ENCODE data around the gene STT3B. TPM values are rescaled to one million over a fixed set of nuclear protein-coding genes. Genes with fewer than 3 reads are reported as not detected.

STT3B gene
- total RNA-seq, 1 experiment from 2014 or later = 86.5 TPM

DNA sequence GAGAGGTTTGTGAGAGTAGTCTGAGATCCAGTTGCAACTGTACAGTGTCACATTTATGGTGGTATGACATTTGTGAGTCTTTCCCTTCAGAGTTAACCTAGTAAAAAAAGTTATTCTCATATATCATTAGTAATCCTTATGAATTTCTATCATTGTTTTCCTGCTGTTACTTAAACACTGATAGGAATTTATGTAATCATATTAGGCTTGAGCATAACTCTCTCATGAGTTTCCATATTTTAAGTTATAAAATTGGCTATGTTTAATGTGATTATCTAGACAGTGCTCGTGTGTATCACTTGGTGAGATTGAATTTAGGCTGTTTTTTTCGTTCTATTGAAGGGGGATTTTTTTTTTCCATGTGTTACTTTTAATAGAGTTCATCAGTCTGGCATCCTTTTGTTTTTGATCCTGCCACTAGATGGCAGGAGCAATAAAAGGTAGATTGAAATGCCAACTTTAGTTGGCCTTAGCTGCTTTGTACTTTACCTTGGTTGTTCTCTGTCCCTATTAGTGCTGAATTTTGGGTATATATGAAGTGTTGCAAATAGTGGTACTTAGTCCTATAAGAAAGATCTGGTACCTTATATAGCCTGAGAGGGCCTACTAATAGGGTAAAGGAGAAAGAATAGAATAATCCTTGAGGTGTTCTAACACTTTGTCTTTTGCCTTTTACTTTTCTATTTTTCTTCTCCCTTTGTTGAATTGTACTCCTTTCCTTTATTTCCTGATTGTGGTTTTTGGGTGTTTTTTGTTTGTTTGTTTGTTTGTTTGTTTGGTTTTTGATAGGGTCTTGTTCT, 17.9 kb downstream of the STT3B start:
- peak; percentile 35 for DNase-seq (ENCODE audit: low spot score)

DNA sequence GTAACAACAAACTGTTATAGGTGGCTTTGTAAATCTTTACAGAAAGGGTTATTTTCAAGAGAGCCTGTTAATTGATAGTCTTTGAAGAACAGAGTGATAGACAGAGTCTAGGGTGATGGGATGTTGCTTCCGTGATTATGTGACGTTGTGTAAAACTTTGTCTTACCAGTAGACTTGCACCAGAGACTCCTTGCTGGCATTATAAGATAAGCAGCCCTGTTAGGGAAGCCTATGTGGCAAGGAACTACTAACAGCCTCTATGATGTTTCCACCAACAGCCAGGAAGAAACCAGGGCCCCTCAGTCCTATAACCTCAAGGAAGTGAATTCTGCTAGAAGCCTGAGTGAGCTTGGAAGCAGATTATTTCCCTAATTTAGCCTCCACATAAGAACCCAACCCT, 18.9 kb downstream of the STT3B start:
- DNase-seq (ENCODE audit: low spot score) = no peak

DNA sequence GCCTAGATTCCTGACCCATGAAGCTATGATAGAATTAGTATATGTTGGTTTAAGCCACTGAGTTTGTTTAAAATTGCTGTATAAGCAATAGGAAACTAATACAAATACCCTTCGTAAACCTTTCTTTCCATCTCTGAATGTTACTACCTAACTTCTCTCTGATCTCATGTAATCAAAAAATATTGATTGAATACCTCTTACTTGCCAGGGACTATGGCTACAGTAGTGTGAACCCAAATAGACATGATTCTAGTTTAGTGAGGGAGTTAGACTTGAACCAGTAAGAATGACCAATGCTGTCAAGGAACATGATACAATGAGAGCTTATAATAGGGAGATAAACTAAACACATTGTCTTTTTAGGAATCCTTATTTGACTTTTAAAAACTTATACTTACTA, 19.4 kb downstream of the STT3B start:
- no peak for DNase-seq (ENCODE audit: low spot score)

DNA sequence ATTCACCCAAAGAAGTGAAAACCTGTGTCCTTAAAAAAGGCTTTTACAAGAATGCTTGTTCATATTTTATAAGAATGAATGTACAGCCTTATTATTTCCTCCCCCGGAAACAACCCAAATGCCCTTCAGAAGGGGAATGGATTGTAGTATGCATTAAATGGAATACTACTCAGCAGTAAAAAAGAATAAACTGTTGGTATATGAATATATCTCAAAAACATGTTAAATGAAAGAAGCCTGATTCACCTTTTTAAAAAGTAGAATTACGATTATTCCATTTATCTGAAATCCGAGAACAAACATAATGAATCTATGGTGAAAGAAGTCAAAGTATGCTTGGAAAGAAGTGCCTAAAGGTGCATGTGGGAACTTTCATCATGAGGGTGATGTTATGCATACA, 20.5 kb downstream of the STT3B start:
- DNase-seq (ENCODE audit: low spot score) = no peak

DNA sequence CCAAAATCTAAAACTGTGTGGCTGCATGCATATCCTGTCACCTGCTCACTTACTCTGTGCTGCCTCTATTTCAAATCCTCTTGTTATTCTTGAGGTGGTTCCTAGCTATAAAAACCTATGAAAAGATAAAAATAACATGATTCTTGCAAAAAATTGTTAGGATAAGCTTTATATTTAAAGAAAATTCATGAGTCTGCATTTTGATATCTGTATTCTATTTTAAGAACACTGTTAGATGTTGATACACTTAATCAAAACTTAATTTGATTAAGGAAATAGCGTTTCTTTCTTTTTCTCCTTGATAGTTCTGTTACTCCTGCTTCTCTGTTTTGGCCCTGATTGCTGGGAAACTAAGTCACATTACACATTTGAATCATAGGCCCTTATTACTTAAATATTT, 22.5 kb downstream of the STT3B start:
- no peak for DNase-seq (ENCODE audit: low spot score)

DNA sequence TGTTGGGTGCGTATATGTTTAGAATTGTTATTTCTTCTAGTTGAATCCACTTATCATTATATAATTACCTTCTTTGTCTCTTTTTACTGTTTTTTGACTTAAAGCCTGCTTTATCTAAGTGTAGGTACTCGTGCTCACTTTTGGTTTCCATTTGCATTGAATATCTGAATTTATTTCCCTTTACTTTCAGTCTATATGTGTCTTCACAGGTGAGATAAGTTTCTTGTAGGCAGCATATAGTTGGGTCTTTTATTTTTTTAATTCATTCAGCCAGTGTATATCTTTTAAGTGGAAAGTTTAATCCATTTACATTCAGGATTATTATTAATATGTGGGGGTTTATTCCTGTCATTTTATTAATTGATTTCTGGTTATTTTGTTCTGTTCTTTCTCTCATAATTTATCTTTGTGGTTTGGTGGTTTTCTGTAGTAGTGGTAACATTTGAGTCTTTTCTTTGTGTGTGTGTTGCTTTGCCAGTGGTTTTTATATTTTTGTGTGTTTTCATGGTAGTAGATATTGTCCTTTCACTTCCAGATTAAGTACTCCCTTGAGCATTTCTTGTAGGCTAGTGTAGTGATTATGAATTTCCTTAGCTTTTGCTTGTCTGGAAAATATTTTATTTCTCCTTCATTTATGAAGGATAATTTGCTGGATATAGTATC, 27.3 kb downstream of the STT3B start:
- no peak for DNase-seq (ENCODE audit: low spot score)

DNA sequence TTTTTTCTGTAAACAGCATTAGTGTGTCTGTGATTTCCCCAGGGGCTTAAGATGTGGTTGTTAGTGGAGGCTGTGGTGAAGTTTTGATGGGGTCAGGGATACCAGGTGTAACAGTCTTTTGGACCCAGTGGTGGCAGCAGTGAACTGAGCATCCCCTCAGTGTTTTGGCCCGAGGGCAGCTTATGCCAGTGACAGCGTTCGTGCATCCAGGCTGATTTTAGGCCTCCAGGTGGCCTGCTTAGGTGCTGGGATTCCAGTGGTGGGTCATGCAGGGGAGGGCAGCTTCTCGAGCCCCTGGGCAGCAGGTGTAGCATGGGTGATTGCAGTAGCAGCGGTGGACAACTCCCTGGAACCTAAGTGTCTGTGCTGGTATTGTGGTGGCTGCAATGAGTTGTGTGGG, 29.2 kb downstream of the STT3B start:
- DNase-seq (ENCODE audit: low spot score) = no peak

DNA sequence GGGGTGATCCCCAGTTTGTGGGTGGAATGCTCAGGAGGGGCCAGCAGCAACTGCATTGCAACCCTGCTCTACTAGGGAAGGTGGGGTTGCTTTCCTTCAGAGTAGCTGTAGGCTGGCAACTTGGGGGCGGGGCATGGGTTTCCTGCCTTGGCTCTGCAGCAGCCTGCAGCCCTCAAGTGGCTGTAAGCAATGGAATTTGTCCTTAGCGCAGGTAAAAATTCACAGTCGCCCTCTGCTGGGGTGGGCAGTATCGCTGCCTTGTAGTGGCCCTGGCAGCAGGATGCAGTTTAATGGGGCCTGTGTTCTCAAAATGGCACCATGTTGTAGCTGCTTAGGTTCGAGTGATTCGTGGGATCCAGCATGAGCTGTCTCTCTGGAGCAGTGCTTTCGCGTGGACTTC, 29.8 kb downstream of the STT3B start:
- DNase-seq (ENCODE audit: low spot score) = no peak

DNA sequence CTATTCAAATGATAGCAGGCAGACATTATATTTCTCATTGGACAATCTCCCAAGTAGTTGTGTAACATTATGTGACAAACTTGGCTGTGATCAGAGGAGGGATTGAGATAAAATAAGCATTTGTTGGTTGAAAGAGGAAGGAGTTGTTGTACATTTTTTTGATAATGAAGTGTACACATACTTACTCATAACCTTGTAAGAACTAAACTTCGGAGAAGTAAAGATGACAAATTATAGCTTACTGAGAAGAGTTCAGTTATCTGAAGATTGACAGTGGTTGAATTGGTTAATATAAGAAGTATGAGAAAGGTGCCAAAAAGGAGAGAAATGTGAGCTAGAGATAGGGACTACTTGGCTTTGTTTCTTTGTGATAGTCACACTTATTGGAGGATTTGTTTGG, 32.6 kb downstream of the STT3B start:
- DNase-seq (ENCODE audit: low spot score) = no peak

DNA sequence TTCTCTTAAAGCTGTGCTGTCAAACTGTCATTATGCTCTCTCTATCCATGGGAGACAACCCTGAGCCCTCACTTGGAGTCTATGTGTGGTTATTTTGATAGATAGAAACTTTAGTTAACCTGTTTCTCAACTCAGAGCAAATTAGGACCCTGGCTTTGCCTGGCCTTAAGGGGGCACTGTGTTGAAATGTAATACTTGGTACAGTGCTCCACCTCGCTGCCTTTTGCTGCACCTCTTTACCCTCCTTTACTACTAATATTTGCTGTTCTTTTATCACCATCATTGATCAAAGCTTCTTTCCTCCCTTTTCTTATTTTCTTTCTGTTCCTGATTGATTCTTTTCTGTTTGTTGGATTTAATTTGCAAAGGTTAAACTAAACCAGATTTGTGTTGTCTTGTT, 34.3 kb downstream of the STT3B start:
- peak; percentile 2 for DNase-seq (ENCODE audit: low spot score)

DNA sequence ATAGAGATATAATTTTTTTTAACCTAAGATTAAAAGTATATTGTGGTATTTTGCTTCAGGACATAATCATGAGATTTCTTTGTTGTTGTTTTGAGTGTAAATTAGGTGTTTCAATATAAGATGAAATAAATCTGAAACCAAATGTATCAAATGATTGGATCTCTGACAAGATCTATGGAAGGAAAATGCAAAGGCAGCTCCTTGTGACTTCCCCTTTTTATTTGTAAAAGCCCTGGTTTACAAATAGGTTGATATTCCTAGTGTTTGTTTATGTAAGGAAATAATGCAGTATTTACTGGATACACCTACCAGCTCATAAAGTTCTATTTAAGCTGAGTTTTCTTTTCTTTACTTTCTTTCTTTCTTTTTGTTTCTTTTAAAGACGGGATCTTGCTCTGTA, 35.9 kb downstream of the STT3B start:
- DNase-seq (ENCODE audit: low spot score) = no peak

DNA sequence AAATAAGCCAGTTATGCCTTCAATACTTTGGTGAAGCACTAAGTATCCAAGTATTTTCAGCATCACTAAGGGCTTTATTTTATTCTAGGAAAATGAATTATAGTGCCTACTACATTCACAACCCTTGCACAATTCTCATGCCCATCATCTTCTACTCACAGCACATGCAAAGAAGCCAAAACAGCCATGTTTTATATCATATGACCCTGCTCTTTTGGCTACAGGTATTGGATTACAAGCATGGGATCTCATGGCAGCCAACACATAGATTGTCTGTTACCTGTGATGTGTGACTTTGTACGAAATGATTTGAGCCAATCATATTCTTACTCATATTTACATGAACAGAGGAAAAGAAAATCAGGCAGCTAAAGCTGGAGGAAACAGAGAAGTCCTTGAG, 38.6 kb downstream of the STT3B start:
- DNase-seq (ENCODE audit: low spot score) = no peak

DNA sequence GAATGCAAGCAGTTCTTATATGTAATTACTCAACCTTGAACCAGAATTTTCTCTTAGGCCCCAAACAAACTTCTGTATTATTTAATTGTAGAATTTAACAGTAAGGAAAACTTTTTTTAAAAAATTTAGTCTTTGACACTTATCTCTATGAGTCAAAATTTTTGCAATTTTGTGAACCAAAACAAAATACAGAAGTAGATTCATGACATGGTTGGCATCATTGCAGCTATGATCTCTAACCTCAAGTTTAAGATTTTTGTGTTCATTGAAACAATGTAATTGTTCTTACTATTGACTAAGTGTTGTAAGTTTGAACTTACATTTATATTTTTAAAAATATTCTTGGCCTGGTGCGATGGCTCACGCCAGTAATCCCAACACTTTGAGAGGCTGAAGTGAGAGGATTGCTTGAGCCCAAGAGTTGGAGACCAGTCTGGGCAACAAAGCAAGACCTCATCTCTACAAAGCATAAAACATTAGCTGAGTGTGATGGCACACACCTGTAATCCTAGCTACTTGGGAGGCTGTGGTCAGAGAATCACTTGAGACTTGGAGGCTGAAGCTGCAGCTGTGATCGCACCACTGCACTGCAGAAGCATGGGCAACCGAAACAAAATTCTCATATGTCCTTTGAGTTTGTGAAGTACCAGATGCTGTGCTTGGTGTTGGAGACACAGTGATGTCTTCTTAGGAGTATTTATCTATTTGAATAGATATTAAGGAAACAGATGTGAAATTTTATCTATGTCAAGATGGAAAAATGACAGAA, 39.7 kb downstream of the STT3B start:
- DNase-seq (ENCODE audit: low spot score) = no peak

DNA sequence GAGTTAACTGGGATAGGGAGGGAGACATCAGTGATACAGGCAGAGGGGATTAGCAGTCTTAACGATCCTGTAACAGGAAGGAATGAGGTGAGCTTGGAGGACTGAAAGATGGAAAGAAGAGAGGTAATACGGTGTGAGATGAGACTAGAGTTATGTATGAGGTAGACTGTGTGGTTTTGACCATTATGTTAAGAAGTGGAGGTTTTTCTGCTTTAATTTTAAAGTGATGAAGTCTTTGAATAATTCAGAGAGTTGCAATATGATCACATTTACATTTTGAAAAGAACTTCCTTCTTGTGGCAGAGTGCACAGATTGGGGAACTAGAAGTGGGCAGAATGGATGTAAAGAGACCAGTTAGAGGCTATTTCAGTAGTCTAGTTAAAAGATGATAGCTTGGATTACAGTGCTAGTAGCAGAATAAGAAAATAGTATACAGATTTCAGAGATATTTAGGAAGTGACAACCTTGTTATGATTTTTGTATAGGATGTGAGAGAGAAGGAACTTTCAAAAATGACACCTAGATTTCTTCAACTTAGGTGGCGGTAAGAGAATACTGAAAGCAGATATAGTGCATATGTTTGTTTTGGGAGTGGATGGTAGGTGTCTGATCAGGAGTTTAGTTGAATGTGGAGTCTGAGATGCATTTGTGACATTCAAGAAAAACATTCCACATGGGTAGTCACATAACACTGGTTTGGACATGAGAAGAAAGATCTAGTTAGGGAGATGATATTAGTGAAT, 40.5 kb downstream of the STT3B start:
- no peak for DNase-seq (ENCODE audit: low spot score)

DNA sequence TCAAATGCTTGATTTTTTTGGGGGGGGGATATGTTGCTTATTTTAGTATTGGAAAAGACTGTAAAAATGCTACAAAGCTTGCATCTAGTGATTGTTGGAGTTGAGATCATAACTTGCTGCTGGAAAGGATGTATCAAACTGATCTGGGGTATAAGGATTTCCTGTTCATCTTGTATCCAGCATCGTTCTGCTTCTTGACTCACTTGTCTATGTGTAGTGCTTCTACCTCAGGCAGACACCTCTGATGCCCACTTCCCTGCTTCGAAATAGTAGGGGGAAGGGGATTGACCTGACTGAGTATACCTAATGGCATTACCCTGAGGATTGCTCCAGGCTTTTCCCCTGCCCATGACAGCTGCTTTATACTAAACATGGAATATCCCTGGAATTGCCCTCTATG, 42.7 kb downstream of the STT3B start:
- DNase-seq (ENCODE audit: low spot score) = no peak

DNA sequence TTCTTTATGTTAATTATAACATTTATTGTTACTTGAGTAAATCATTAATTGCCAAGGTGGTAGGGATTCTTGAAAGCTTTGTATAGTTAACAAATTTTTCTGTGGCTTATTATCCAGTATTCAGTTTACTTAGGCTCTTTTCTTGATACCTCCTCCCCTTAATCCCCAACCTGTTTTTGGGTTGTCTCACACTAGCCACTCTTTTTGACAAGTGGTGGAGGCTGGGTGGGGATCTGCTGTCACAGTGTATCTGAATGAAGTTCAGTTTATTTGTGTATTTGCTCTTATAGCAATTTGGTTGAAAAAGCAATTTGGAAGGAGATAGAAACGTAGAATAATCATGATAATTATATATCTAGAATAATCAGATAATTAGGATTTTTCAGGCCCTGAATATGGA, 43.8 kb downstream of the STT3B start:
- no peak for DNase-seq (ENCODE audit: low spot score)

DNA sequence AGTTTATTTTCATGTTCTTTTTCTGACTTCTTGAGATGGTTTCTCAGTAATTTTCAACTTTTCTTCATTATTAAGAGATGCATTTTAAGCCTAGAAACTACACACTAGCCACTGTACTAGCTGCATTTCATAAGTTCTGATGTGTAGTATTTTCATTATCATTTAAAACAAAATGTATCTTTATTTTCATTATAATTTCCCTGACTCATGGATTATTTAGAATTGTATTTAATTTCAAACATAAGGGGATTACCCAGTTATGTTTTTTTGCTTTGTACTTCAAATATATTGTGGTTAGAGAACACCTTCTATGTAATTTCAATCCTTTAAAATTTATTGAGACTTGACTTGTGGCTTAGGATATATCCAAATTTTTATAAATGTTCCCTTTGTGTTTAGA, 44.5 kb downstream of the STT3B start:
- DNase-seq (ENCODE audit: low spot score) = no peak

DNA sequence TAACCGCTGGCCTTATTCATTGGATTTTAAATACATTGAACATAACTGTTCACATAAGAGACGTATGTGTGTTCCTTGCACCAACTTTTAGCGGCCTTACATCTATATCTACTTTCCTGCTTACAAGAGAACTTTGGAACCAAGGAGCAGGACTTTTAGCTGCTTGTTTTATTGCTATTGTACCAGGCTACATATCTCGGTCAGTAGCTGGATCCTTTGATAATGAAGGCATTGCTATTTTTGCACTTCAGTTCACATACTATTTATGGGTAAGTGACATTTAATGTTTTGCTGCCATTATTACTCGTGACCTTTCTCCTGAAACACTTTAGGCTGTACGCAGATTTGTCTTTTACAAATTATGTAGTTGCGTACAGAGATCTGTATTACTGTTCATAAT, 47.1 kb downstream of the STT3B start:
- DNase-seq (ENCODE audit: low spot score) = no peak

DNA sequence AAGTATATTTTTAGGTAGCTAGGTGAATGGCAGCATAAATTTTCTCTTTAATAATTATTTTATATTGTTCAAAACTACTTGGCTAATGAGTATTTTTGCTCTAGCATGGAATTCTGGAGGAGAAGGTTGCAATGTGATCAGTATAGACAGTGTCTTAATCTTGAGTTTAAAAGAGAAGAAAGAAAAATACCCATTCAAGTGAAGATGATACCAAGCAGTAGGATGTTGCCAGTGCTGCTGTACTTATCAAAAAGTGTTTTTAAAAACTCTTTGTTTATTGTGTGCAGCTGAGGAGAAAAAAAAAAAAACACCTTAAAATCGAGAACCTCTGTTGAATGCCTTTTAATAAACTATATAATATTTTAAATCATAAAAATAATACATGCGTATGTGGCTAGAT, 47.9 kb downstream of the STT3B start:
- DNase-seq (ENCODE audit: low spot score) = no peak

DNA sequence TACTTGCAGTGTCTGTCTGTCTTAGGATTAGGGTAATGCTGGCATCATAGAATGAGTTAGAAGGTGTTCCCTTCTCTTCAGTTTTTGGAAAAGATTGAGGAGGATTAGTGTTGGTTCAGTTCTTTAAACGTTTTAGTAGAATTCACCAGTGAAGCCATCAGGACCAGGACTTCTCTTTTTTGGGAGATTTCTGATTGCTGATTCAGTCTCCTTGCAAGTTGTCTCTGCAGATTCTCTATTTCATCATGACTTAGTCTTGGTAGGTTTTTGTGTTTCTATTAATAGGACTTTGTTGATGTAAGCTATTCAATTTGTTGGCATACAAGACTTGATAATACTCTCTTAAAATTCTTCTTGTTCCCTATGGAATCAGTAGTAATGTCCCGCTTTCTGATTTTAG, 48.9 kb downstream of the STT3B start:
- no peak for DNase-seq (ENCODE audit: low spot score)

DNA sequence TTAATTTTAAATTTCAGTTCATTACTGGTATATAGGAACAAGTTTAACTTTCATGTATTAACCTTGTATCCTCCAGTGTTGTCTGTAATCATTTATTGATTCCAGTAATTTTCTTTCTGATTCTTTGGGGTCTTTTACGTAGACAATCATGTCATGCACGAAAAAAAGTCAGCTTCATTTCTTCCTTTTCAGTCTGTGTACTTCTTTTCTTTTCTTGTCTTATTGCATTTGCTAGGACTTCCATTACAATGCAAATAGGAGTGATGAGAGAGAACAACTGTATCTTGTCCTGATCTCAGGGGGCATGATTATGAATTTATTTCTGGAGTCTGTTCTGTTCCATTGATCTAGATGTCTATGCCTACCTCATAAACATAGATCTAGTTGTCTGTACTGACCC, 56.5 kb downstream of the STT3B start:
- no peak for DNase-seq (ENCODE audit: low spot score)

DNA sequence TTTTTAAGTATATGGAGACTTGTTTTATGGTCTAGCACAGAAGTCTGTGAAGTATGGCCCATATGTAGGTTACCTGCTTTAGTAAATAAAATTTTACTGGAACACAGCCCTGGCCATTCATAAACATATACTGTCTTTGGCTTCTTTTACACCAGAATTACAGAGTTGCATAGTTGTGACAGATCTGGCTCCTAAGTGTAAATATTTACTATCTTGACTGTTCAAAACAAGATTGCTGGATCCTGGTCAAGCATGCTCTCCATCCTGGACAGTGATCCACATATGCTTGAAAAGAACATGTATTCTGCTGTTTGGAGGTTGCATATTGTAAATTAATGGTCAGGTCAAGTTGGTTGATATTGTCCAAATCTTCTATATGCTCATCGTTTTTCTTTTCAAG, 57.9 kb downstream of the STT3B start:
- no peak for DNase-seq (ENCODE audit: low spot score)
